Activated CD4-positive, alpha-beta memory T cell treated with anti-CD3 and anti-CD28 coated beads, Interleukin-2, amount 10 ng/mL, durations not matched to agents 7 days and 5 days (primary cell): ENCODE data around the gene ASB9. TPM values are rescaled to one million over a fixed set of nuclear protein-coding genes. Genes with fewer than 3 reads are reported as not detected.

ENCODE experiments used
- CTCF ChIA-PET: fragments of 350-600 bp; sonication (Branson Sonifier 250); formaldehyde crosslinking; loops from one replicate; lab custom pipeline; 2021; ENCODE audit warnings: antibody characterized with exemption, inconsistent platforms; lab: Charles Lee
- POLR2A ChIA-PET: fragments of 350-600 bp; sonication (Branson Sonifier 250); formaldehyde crosslinking; loops from one replicate; lab custom pipeline; 2021; ENCODE audit warnings: antibody characterized with exemption; lab: Charles Lee
- DNase-seq: peaks from one replicate; pipeline ENCODE4 v3.0.0-alpha.2; 2020
- H3K27ac Mint-ChIP-seq: one replicate; pipeline ENCODE4 v1.8.0; 2021; ENCODE audit warnings: mild to moderate bottlenecking, mixed read lengths
- H3K27me3 Mint-ChIP-seq: one replicate; pipeline ENCODE4 v1.8.0; 2021; ENCODE audit warnings: mixed read lengths
- H3K36me3 Mint-ChIP-seq: one replicate; pipeline ENCODE4 v1.8.0; 2021; ENCODE audit warnings: low read depth, mixed read lengths
- H3K4me1 Mint-ChIP-seq: one replicate; pipeline ENCODE4 v1.8.0; 2021; ENCODE audit warnings: mixed read lengths
- H3K4me3 Mint-ChIP-seq: one replicate; pipeline ENCODE4 v1.8.0; 2021; ENCODE audit warnings: mild to moderate bottlenecking, mixed read lengths
- H3K9me3 Mint-ChIP-seq: one replicate; pipeline ENCODE4 v1.8.0; 2021; ENCODE audit warnings: mixed read lengths
- total RNA-seq, 2 experiments: library from RNA; stranded (reverse); gene quantifications; one replicate each; pipeline ENCODE4 v1.2.3, GENCODE V29; 2021

Gene ASB9
- total RNA-seq, 2 experiments from 2014 or later, result 1.1 to 1.4 TPM

DNA sequence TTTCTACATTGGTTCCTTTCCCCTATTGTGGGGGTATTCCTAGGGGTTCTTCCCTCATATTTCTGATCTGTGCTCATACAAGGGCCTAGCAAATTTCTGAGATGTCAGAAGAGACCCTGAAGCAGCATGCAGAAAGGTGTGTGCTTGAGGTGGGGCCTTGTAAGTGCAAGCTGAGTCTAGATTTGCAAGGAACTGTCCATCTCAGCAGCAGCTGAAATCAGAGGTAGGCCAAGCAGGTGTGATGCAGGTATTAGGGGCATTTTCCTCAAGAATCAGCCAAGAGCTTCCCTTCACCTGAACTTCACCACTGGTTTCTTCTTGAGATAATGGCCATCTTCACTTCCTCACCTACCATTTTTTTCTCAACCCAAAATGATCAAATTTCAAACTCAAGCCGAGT lies 45.1 kb downstream of the ASB9 start:
- Mint-ChIP-seq H3K9me3 (no peaks in the 10 kb centered on the region), H3K27me3 (no peaks in the 10 kb centered on the region), H3K4me3 (no peak overlapping the region), H3K4me1 (no peaks in the 10 kb centered on the region), H3K36me3 (no peaks in the 10 kb centered on the region), H3K27ac (no peak overlapping the region)
- ChIA-PET CTCF (no interaction called here), POLR2A (no interaction called here)
- no peak for DNase-seq

DNA sequence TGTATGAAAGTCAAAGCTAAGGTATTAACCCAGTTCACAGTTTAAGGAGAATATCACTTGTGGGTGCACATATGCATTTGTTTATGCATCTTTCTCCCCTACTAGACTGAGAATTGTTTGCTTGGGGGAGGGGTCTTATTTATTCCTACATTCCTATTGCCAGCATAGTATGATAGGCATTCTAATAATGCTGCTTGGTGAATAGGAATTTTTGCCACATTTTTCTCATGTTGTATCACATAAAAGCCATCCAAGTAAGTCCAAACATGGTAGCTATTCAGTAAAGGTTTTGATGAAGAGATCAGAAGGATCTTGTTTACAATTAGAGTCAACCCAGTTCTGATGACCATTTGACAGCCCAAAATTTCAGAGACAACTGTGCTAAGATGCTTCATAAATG lies 48.6 kb downstream of the ASB9 start:
- no peak overlapping the region for H3K27ac Mint-ChIP-seq
- no peaks in the 10 kb centered on the region for H3K36me3 Mint-ChIP-seq
- no peaks in the 10 kb centered on the region for H3K9me3 Mint-ChIP-seq
- H3K27me3 Mint-ChIP-seq, result no peaks in the 10 kb centered on the region
- H3K4me1 Mint-ChIP-seq, result no peaks in the 10 kb centered on the region
- no peak for DNase-seq
- H3K4me3 Mint-ChIP-seq, result no peak overlapping the region
- ChIA-PET POLR2A (no interaction called here), CTCF (no interaction called here)

DNA sequence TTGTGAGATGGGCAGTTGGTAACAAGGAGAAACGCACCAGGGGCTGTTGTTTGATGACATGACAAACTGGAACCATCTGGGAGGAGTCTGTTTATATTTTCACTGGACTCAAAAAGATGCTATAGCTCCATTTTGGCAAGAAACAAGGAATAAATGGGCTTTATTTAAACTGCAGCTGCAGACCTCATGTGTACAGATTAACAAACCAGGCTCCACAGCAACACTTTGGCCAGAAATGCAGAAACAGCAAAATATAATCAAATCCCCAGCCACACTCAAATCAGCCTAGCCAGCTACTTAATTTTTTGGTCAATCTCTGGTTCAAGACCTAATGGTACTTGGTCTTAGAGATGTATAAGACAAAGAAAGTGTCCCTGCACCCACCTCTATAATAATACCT lies 52.7 kb downstream of the ASB9 start:
- H3K27me3 Mint-ChIP-seq, result no peaks in the 10 kb centered on the region
- ChIA-PET CTCF (no interaction called here), POLR2A (no interaction called here)
- H3K36me3 Mint-ChIP-seq, result no peaks in the 10 kb centered on the region
- no peaks in the 10 kb centered on the region for H3K4me1 Mint-ChIP-seq
- H3K9me3 Mint-ChIP-seq, result no peaks in the 10 kb centered on the region
- DNase-seq, result no peak
- no peak overlapping the region for H3K27ac Mint-ChIP-seq
- H3K4me3 Mint-ChIP-seq, result no peak overlapping the region

DNA sequence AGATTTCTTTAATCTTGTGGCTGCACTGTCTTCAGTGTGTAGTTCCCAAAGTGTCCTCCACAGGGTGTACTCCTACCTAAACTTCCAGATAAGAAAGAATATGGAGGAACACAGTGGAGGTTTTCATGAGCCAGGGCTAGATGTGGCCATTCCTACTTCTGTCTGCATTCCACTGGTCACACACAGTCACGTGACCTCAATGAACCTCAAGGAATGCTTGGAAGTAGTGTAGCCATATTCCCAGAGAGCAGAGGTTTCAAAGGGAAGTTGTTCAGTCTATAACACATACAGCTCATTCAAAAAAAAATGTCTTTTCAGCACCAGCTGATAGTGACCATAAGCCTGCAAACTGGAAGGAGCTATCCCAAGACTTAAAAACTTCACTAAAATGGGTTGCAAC lies 53.6 kb downstream of the ASB9 start:
- H3K9me3 Mint-ChIP-seq, result no peaks in the 10 kb centered on the region
- no peak overlapping the region for H3K4me3 Mint-ChIP-seq
- H3K27me3 Mint-ChIP-seq, result no peaks in the 10 kb centered on the region

DNA sequence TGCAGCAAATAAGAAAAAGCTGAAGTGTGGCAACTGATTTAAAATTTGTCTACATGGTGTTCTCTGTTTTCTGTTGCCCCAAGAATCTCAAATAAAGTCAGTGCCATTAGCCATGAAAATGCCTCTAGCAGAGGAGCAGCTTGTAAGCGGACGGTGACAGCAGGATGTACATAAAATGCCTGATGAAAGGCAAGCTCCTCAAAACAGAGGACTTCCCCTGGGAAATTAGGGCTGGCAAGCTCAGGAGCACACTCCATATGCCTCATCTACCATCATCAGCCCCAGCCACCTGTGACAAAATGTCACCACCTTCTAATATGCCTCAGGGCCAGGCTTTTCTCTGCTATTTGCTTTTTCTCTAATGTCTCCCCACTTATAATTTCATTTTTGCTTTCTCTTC lies 54.5 kb downstream of the ASB9 start:
- Mint-ChIP-seq H3K36me3 (no peaks in the 10 kb centered on the region), H3K9me3 (no peaks in the 10 kb centered on the region), H3K4me1 (no peaks in the 10 kb centered on the region), H3K27ac (no peak overlapping the region), H3K4me3 (no peak overlapping the region), H3K27me3 (no peaks in the 10 kb centered on the region)
- POLR2A ChIA-PET, result no interaction called here
- CTCF ChIA-PET, result no interaction called here
- no peak for DNase-seq

More for the DNA sequence above, 53.6 kb downstream of the ASB9 start:
- Mint-ChIP-seq H3K4me1 (no peaks in the 10 kb centered on the region), H3K36me3 (no peaks in the 10 kb centered on the region), H3K27ac (no peak overlapping the region)
- ChIA-PET CTCF (no interaction called here), POLR2A (no interaction called here)
- DNase-seq, result no peak

DNA sequence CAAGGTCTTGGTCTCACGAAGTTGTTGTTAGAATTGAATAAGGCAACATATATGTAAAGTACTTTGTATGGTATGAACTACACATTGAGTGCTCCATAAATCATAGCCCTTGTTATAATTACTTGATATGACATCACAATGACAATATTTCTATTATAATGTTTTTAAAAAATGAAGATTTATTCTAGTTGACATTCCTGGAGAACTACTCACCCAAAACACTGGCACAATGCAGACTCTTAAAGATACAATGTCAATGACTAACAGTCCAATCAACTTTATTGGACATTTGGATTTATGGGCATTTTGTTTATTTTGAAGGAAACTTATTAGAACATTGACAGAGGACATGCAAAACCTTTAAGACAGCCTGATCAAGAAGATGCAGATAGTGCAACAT lies 55.3 kb downstream of the ASB9 start:
- Mint-ChIP-seq H3K36me3 (no peaks in the 10 kb centered on the region), H3K27ac (no peak overlapping the region), H3K4me3 (no peak overlapping the region), H3K9me3 (no peaks in the 10 kb centered on the region), H3K4me1 (no peaks in the 10 kb centered on the region), H3K27me3 (no peaks in the 10 kb centered on the region)
- ChIA-PET POLR2A (no interaction called here), CTCF (no interaction called here)
- no peak for DNase-seq

DNA sequence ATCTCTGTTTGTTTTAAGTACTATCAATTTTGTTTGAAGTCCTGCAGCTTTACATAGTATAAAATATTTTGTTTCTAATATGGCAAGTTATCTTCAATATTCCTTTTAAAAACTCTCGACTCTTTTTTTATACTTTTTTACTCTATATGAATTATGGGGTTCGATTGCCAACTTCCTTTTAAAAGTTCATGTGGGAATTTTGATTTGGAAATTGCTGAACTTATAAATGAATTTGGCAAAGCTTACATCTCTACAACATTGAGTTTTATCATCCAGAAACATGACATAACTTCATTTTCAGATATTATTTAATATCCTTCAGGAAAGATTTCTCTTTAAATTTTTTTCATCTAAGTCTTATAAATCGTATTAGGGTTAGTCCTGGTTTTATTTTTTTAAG lies 60.8 kb downstream of the ASB9 start:
- no peak for DNase-seq
- H3K27ac Mint-ChIP-seq, result no peak overlapping the region
- H3K4me3 Mint-ChIP-seq, result no peak overlapping the region
- H3K9me3 Mint-ChIP-seq, result peaks cover 4% of the 10 kb centered on the region
- POLR2A ChIA-PET, result no interaction called here
- peaks cover 13% of the 10 kb centered on the region for H3K4me1 Mint-ChIP-seq
- no peaks in the 10 kb centered on the region for H3K27me3 Mint-ChIP-seq
- H3K36me3 Mint-ChIP-seq, result peaks cover 8% of the 10 kb centered on the region
- CTCF ChIA-PET, result no interaction called here

DNA sequence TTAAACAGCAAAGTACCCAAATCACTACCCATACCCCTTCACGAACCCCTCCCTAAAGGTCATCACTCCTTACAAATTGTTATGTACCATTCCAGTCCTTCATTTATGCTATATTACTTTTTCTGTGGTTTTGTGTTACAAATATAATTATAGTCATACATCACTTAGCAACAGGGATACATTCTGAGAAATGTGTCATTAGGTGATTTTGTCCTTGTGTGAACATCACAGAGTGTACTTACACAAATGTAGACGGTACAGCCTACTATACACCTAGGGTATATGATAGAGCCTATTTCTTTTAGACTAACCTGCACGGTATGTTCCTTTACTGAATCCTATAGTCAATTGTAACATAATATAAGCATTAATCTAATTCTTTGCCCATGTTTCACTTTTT lies 61.9 kb downstream of the ASB9 start:
- ChIA-PET POLR2A (no interaction called here), CTCF (no interaction called here)
- DNase-seq, result no peak
- H3K36me3 Mint-ChIP-seq, result peaks cover 8% of the 10 kb centered on the region
- no peak overlapping the region for H3K27ac Mint-ChIP-seq
- H3K4me1 Mint-ChIP-seq, result peaks cover 24% of the 10 kb centered on the region
- H3K27me3 Mint-ChIP-seq, result no peaks in the 10 kb centered on the region
- no peak overlapping the region for H3K4me3 Mint-ChIP-seq
- H3K9me3 Mint-ChIP-seq, result peaks cover 4% of the 10 kb centered on the region

DNA sequence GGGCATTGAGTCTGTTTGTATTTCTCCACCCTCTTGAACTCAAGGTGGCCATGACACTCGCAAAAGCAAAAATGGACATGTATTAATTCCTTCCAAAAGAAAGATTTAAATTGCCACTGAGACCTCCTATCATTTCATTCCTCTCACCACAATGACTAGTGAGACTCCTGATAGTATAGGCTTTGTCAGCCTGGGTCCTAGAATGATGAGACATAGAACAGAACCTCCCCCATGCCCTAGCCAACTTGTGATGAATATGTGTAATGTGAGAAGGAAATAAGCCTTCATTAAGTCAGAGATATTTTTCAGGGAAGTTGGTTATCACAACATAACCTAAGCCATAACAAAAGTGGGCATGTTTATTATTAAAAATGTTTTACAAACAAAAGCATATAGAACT lies 62.5 kb downstream of the ASB9 start:
- H3K9me3 Mint-ChIP-seq, result peaks cover 4% of the 10 kb centered on the region
- CTCF ChIA-PET, result no interaction called here
- no peak overlapping the region for H3K4me3 Mint-ChIP-seq
- POLR2A ChIA-PET, result no interaction called here
- peaks cover 30% of the 10 kb centered on the region for H3K4me1 Mint-ChIP-seq
- H3K36me3 Mint-ChIP-seq, result peaks cover 8% of the 10 kb centered on the region
- no peak for DNase-seq
- no peak overlapping the region for H3K27ac Mint-ChIP-seq
- H3K27me3 Mint-ChIP-seq, result no peaks in the 10 kb centered on the region

DNA sequence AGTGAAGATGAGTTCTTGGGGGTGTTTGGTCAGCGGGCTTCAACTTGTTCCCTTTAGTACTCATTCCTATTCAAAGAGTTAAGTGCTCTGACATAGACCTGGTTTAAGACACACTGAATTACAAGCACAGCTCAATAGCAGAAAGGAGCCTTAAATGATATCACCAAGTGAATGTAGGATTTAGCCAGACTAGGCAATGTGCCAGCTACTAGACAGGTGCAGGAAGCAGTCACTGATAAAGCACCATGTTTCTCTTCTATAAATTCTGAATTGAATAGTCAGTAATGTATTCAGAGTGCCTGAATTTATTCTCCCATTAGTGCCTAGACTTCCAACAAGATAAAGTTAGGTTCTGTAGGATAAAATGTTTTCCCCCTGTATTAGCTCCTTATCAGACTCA lies 63.6 kb downstream of the ASB9 start:
- ChIA-PET POLR2A (no interaction called here), CTCF (no interaction called here)
- peaks cover 7% of the 10 kb centered on the region for H3K9me3 Mint-ChIP-seq
- H3K36me3 Mint-ChIP-seq, result peaks cover 8% of the 10 kb centered on the region
- DNase-seq, result no peak
- H3K27ac Mint-ChIP-seq, result no peak overlapping the region
- no peaks in the 10 kb centered on the region for H3K27me3 Mint-ChIP-seq
- H3K4me1 Mint-ChIP-seq, result peaks cover 36% of the 10 kb centered on the region
- no peak overlapping the region for H3K4me3 Mint-ChIP-seq

DNA sequence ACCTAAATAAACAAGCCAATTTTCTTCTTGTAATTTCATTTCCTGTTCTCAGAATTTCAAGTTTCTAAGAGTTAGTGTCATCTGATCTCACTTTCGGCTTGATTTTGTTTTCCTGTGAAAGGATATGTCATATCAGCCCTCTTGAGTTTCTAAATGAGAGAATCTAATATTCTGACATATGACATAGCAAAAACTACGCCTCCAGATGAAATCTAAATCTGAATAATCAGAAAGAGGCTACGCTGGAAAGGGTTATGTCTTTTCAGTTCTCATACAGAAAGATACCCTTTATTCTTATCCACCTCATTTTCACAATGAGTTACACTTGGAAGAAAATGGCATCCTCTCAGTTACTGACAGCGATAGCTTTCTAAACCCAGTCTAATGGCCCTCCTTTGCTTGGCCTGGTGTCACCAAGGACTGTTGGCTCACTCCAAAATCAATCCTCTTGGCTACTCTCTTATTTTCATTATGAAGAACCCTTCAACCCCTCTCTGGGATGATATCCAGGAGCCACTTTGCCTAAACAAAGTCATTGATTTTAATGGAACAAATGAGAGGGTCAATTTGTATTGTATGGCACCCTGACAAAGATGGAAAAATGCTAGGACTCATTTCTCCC lies 65.6 kb downstream of the ASB9 start:
- H3K4me1 Mint-ChIP-seq, result peaks cover 38% of the 10 kb centered on the region
- peaks cover 2% of the 10 kb centered on the region for H3K27me3 Mint-ChIP-seq
- no peak overlapping the region for H3K4me3 Mint-ChIP-seq
- H3K36me3 Mint-ChIP-seq, result peaks cover 13% of the 10 kb centered on the region
- ChIA-PET CTCF (no interaction called here), POLR2A (interaction anchor here (1.6 kb wide), 1 partner anchor 331 kb away, joined by 4 read pairs; the partner anchor contains the start of gene MOSPD2)
- peaks cover 8% of the 10 kb centered on the region for H3K9me3 Mint-ChIP-seq
- DNase-seq, result no peak
- H3K27ac Mint-ChIP-seq, result peak overlapping the region; percentile 66

DNA sequence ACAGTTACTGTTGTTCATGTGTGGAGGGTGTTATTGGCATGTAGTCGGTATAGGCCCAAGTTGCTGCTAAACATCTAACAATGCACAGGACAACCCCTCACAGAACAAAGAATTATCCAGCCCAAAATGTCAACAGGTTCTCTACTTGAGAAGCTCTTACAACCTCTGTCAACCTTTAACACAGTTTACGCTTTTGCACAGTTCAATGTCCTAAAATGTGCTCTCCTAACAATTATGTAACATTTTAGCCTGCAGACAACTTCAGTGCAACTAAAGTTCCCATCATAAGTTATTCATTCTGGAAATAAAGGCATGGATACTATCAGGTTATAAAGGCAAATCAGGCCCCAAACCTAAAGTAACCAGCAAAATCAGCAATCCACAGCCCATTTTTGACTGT lies 66.2 kb downstream of the ASB9 start:
- CTCF ChIA-PET, result no interaction called here
- H3K27ac Mint-ChIP-seq, result peak overlapping the region; percentile 66

DNA sequence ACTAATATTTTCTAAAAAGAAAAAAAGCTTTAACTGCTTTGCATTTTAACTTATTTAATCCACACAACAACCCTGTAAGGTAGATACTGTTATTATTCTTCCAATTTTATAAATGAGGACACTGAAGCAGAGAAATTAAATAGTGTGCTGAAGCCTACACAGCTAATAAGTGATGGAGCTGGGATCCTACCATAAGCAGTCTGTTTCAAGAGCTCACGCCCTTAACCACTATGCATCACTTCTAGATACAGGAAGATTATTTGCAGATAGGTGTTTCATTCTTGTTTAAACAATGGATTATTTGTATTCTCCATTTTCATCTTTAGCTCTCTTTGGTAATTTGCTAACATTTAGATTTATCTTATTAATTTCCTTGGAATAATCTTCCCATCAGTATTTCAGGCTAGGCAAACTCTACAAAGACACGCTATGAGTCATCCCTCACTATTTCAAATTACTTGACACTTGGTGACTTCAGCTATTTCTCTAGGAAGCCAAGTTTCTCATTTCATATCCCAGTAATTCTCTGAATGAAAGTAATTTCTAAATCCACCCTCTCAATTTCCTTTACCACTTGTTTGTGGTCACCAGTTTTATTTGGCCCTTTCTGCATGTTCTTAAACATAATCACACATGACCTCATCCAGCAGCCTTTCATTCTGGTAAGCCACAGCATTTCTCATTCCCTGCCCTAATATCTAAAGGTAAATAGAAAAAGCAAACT lies 67.3 kb downstream of the ASB9 start:
- peaks cover 8% of the 10 kb centered on the region for H3K9me3 Mint-ChIP-seq
- CTCF ChIA-PET, result interaction anchor here (1.2 kb wide), 1 partner anchor 40 kb away, joined by 3 read pairs; no protein-coding TSS in a partner anchor
- peaks cover 2% of the 10 kb centered on the region for H3K27me3 Mint-ChIP-seq
- no peak overlapping the region for H3K4me3 Mint-ChIP-seq
- H3K36me3 Mint-ChIP-seq, result peaks cover 13% of the 10 kb centered on the region
- peaks cover 35% of the 10 kb centered on the region for H3K4me1 Mint-ChIP-seq
- peak overlapping the region; percentile 47 for H3K27ac Mint-ChIP-seq
- peak; percentile 16 for DNase-seq
- POLR2A ChIA-PET, result interaction anchor here (1.0 to 1.2 kb wide), 3 partner anchors 10 to 51 kb away, joined by 3 read pairs; no protein-coding TSS in a partner anchor

More for the DNA sequence above, 66.2 kb downstream of the ASB9 start:
- POLR2A ChIA-PET, result no interaction called here
- Mint-ChIP-seq H3K9me3 (peaks cover 8% of the 10 kb centered on the region), H3K4me3 (no peak overlapping the region), H3K4me1 (peaks cover 38% of the 10 kb centered on the region), H3K36me3 (peaks cover 13% of the 10 kb centered on the region), H3K27me3 (peaks cover 2% of the 10 kb centered on the region)
- DNase-seq, result no peak

DNA sequence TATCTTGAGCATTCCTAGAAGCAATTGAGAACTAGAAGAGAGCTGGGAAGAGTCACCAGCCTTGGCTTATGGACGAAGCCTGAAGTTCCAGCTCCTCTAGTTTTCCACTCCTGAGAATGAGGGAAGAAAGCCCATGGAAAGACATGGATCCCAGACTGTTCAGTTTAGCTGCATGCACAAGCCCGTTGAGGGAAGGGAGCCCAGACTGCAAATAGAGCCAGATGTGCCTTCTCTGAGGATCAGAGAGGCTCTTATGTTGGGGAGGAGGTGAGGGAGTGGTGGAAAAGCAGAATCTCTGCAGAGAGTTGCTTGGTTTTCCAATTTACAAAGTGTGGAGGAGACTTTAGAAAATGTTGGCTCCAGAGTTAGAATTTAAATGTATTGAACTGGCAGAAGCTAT lies 69.0 kb downstream of the ASB9 start:
- CTCF ChIA-PET, result interaction anchor here (1.0 kb wide), 1 partner anchor 42 kb away, joined by 3 read pairs; no protein-coding TSS in a partner anchor
- H3K4me1 Mint-ChIP-seq, result peaks cover 35% of the 10 kb centered on the region

More for the DNA sequence above, 69.0 kb downstream of the ASB9 start:
- POLR2A ChIA-PET, result no interaction called here
- Mint-ChIP-seq H3K36me3 (peaks cover 10% of the 10 kb centered on the region), H3K9me3 (peaks cover 8% of the 10 kb centered on the region), H3K27me3 (peaks cover 2% of the 10 kb centered on the region), H3K27ac (no peak overlapping the region), H3K4me3 (no peak overlapping the region)
- DNase-seq, result no peak
